ENCODE results near the gene RCSD1.

RCSD1 gene

GRCh38 chr1:167708940-167709389 lies 78.9 kb downstream of the RCSD1 start:
- in situ Hi-C loops (cut with HindIII; ENCODE audit: low sequenced_read_pairs), result loop anchor here (25.0 kb wide), 1 partner anchor 228 kb away; the partner anchor contains the start of genes DCAF6 and MPC2

GRCh38 chr1:167710836-167711235 lies 80.8 kb downstream of the RCSD1 start:
- in situ Hi-C loops (cut with HindIII; ENCODE audit: low sequenced_read_pairs), result loop anchor here (5.0 to 25.0 kb wide), 2 partner anchors 159 to 226 kb away; partner anchors contain the start of genes CREG1, DCAF6 and MPC2

GRCh38 chr1:167711797-167712196 lies 81.8 kb downstream of the RCSD1 start:
- in situ Hi-C loops (cut with HindIII; ENCODE audit: low sequenced_read_pairs), result loop anchor here (5.0 to 25.0 kb wide), 2 partner anchors 159 to 226 kb away; partner anchors contain the start of genes CREG1, DCAF6 and MPC2

GRCh38 chr1:167713330-167714081 lies 83.5 kb downstream of the RCSD1 start:
- in situ Hi-C loops (cut with HindIII; ENCODE audit: low sequenced_read_pairs), result loop anchor here (5.0 to 25.0 kb wide), 2 partner anchors 161 to 224 kb away; partner anchors contain the start of genes CREG1, DCAF6 and MPC2

GRCh38 chr1:167714098-167714438 lies 84.0 kb downstream of the RCSD1 start:
- in situ Hi-C loops (cut with HindIII; ENCODE audit: low sequenced_read_pairs), result loop anchor here (5.0 to 25.0 kb wide), 2 partner anchors 162 to 223 kb away; partner anchors contain the start of genes CREG1, DCAF6 and MPC2

GRCh38 chr1:167714439-167715156 lies 84.6 kb downstream of the RCSD1 start:
- in situ Hi-C loops (cut with HindIII; ENCODE audit: low sequenced_read_pairs), result loop anchor here (5.0 to 25.0 kb wide), 2 partner anchors 162 to 223 kb away; partner anchors contain the start of genes CREG1, DCAF6 and MPC2

- in situ Hi-C loops (cut with HindIII; ENCODE audit: low sequenced_read_pairs), result loop anchor here (25.0 kb wide), 1 partner anchor 222 kb away; the partner anchor contains the start of genes DCAF6 and MPC2
These were observed 85.3 kb downstream of the RCSD1 start for GRCh38 chr1:167715157-167715999.

- in situ Hi-C loops (cut with HindIII; ENCODE audit: low sequenced_read_pairs), result loop anchor here (25.0 kb wide), 1 partner anchor 221 kb away; the partner anchor contains the start of genes DCAF6 and MPC2
These were observed 85.9 kb downstream of the RCSD1 start for GRCh38 chr1:167716000-167716271.

GRCh38 chr1:167717351-167717750 lies 87.3 kb downstream of the RCSD1 start:
- in situ Hi-C loops (cut with HindIII; ENCODE audit: low sequenced_read_pairs), result loop anchor here (25.0 kb wide), 1 partner anchor 220 kb away; the partner anchor contains the start of genes DCAF6 and MPC2

GRCh38 chr1:167718914-167719691 lies 89.1 kb downstream of the RCSD1 start:
- in situ Hi-C loops (cut with HindIII; ENCODE audit: low sequenced_read_pairs), result loop anchor here (25.0 kb wide), 1 partner anchor 218 kb away; the partner anchor contains the start of genes DCAF6 and MPC2

GRCh38 chr1:167719715-167720421 lies 89.8 kb downstream of the RCSD1 start:
- in situ Hi-C loops (cut with HindIII; ENCODE audit: low sequenced_read_pairs), result loop anchor here (5.0 to 25.0 kb wide), 3 partner anchors 47 to 217 kb away; partner anchors contain the start of genes DCAF6 and MPC2

GRCh38 chr1:167720965-167721616 lies 91.1 kb downstream of the RCSD1 start:
- in situ Hi-C loops (cut with HindIII; ENCODE audit: low sequenced_read_pairs), result loop anchor here (5.0 to 25.0 kb wide), 3 partner anchors 46 to 216 kb away; partner anchors contain the start of genes DCAF6 and MPC2

- in situ Hi-C loops (cut with HindIII; ENCODE audit: low sequenced_read_pairs), result loop anchor here (5.0 to 25.0 kb wide), 3 partner anchors 46 to 216 kb away; partner anchors contain the start of genes DCAF6 and MPC2
These were observed 91.7 kb downstream of the RCSD1 start, which contains the start of gene MPZL1 for GRCh38 chr1:167721617-167722151. TSS of gene MPZL1 (plus strand) at chr1:167721982. CDS start at chr1:167722152, 170 bp downstream.

- in situ Hi-C loops (cut with HindIII; ENCODE audit: low sequenced_read_pairs), result loop anchor here (5.0 to 25.0 kb wide), 3 partner anchors 45 to 215 kb away; partner anchors contain the start of genes DCAF6 and MPC2
These were observed 92.3 kb downstream of the RCSD1 start for GRCh38 chr1:167722152-167722869.

- in situ Hi-C loops (cut with HindIII; ENCODE audit: low sequenced_read_pairs), result loop anchor here (5.0 to 25.0 kb wide), 3 partner anchors 44 to 214 kb away; partner anchors contain the start of genes DCAF6 and MPC2
These were observed 92.8 kb downstream of the RCSD1 start for GRCh38 chr1:167722870-167723251.

GRCh38 chr1:167723707-167724323 lies 93.8 kb downstream of the RCSD1 start:
- in situ Hi-C loops (cut with HindIII; ENCODE audit: low sequenced_read_pairs), result loop anchor here (5.0 to 25.0 kb wide), 3 partner anchors 43 to 213 kb away; partner anchors contain the start of genes DCAF6 and MPC2

Measured in endothelial cell of hepatic sinusoid (primary cell).